ENCODE results near the gene DGKH.
A peak's percentile ranks its signal among the peaks of the same experiment; 100 is the strongest.
"Not testable (repeated sequence)": the region's sequence is repeated elsewhere in the genome, so short reads cannot be mapped to it uniquely, and the experiment has no call there.

Gene DGKH

GRCh38 chr13:42225051-42225450, 176.6 kb downstream of the DGKH start:
- no peak for DNase-seq (ENCODE audit: low read depth in 2 of 2)

- DNase-seq (ENCODE audit: low read depth in 2 of 2), result not testable (repeated sequence)
These were observed 178.3 kb downstream of the DGKH start for GRCh38 chr13:42226759-42227158.

GRCh38 chr13:42228527-42228926, 180.1 kb downstream of the DGKH start:
- DNase-seq (ENCODE audit: low read depth in 2 of 2), result no peak

GRCh38 chr13:42229287-42229686, 180.8 kb downstream of the DGKH start:
- no peak for DNase-seq (ENCODE audit: low read depth in 2 of 2)

GRCh38 chr13:42232671-42233070, 184.2 kb downstream of the DGKH start:
- DNase-seq (ENCODE audit: low read depth in 2 of 2), result no peak

- DNase-seq (ENCODE audit: low read depth in 2 of 2), result no peak
These were observed 185.3 kb downstream of the DGKH start for GRCh38 chr13:42233726-42234125.

- no peak for DNase-seq (ENCODE audit: low read depth in 2 of 2)
These were observed 190.7 kb downstream of the DGKH start for GRCh38 chr13:42239161-42239560.

GRCh38 chr13:42239644-42240043, 191.2 kb downstream of the DGKH start:
- DNase-seq (ENCODE audit: low read depth in 2 of 2), result no peak

GRCh38 chr13:42246541-42246940, 198.1 kb downstream of the DGKH start:
- no peak for DNase-seq (ENCODE audit: low read depth in 2 of 2)

GRCh38 chr13:42247883-42248282, 199.4 kb downstream of the DGKH start:
- DNase-seq (ENCODE audit: low read depth in 2 of 2), result no peak

- no peak for DNase-seq (ENCODE audit: low read depth in 2 of 2)
These were observed 207.4 kb downstream of the DGKH start for GRCh38 chr13:42255886-42256285.

GRCh38 chr13:42258747-42259146, 210.3 kb downstream of the DGKH start:
- no peak for DNase-seq (ENCODE audit: low read depth in 2 of 2)

GRCh38 chr13:42259515-42259914, 211.1 kb downstream of the DGKH start:
- no peak for DNase-seq (ENCODE audit: low read depth in 2 of 2)

GRCh38 chr13:42260903-42261654, 212.6 kb downstream of the DGKH start:
- DNase-seq (ENCODE audit: low read depth in 2 of 2), result no peak

GRCh38 chr13:42266473-42266872, 218.0 kb downstream of the DGKH start:
- no peak for DNase-seq (ENCODE audit: low read depth in 2 of 2)

- DNase-seq (ENCODE audit: low read depth in 2 of 2), result no peak
These were observed 221.9 kb downstream of the DGKH start for GRCh38 chr13:42270160-42270856.

GRCh38 chr13:42270857-42271215, 222.4 kb downstream of the DGKH start:
- no peak for DNase-seq (ENCODE audit: low read depth in 2 of 2)

- peak; percentile 81 to 85 for DNase-seq (ENCODE audit: low read depth in 2 of 2)
These were observed 223.1 kb downstream of the DGKH start for GRCh38 chr13:42271337-42272114.

GRCh38 chr13:42272115-42272803, 223.8 kb downstream of the DGKH start, which contains the start of gene AKAP11:
AKAP11 (plus strand) TSS chr13:42272152; CDS start chr13:42286349, 14,197 bp downstream.
- DNase-seq (ENCODE audit: low read depth in 2 of 2), result peak; percentile 11 to 31

- DNase-seq (ENCODE audit: low read depth in 2 of 2), result no peak
These were observed 224.3 kb downstream of the DGKH start for GRCh38 chr13:42272804-42273175.

- no peak for DNase-seq (ENCODE audit: low read depth in 2 of 2)
These were observed 226.1 kb downstream of the DGKH start for GRCh38 chr13:42274386-42275097.

All from stimulated activated CD8-positive, alpha-beta memory T cell treated with anti-CD3 and anti-CD28 coated beads, Interleukin-2, amount 100 ng/mL, for 1 hour (primary cell).